ENCODE measurements around the gene HSCB.
"Not testable (repeated sequence)": the region's sequence is repeated elsewhere in the genome, so short reads cannot be mapped to it uniquely, and the experiment has no call there.

Gene HSCB, protein sequence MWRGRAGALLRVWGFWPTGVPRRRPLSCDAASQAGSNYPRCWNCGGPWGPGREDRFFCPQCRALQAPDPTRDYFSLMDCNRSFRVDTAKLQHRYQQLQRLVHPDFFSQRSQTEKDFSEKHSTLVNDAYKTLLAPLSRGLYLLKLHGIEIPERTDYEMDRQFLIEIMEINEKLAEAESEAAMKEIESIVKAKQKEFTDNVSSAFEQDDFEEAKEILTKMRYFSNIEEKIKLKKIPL

DNA sequence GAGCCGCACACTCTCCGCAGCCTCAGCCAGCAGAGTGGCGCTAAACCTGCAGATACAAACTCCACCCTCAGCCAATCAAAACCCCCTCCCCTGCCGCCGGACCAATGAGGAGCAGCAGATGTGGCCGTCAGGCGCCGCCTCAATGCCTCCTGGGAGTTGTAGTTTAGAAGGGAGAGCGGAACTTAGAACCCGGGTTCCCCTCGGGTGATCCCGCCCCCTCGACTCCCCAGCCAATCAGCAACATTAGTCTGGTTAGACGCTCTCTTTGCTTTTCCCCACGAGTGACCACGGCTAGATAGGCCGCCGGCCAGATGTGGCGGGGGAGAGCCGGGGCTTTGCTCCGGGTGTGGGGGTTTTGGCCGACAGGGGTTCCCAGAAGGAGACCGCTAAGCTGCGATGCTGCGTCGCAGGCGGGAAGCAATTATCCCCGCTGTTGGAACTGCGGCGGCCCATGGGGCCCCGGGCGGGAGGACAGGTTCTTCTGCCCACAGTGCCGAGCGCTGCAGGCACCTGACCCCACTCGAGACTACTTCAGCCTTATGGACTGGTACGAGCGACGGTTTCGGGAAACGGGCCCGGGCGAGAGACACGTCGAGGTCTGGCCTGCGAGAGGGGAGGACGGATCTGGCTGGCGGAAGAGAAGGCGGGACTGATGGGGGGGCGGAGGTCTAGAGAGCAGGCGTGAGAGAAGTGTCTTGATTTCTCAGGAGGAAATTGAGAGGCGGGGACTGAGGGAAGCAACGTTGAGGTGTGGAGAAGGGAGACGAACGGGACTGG is at the start of gene HSCB, which contains the start of gene CHEK2:
Gene HSCB, plus strand, starts transcription at position 255 of the 777 bp plus-strand sequence. Its CDS starts 57 bp downstream, at position 312.
Gene CHEK2, minus strand, starts transcription at position 36 of the 777 bp plus-strand sequence. CDS start 7,099 bp downstream, outside the sequence.
- peak; percentile 96 to 98 for DNase-seq (ENCODE audit: low read depth in 2 of 2)

DNA sequence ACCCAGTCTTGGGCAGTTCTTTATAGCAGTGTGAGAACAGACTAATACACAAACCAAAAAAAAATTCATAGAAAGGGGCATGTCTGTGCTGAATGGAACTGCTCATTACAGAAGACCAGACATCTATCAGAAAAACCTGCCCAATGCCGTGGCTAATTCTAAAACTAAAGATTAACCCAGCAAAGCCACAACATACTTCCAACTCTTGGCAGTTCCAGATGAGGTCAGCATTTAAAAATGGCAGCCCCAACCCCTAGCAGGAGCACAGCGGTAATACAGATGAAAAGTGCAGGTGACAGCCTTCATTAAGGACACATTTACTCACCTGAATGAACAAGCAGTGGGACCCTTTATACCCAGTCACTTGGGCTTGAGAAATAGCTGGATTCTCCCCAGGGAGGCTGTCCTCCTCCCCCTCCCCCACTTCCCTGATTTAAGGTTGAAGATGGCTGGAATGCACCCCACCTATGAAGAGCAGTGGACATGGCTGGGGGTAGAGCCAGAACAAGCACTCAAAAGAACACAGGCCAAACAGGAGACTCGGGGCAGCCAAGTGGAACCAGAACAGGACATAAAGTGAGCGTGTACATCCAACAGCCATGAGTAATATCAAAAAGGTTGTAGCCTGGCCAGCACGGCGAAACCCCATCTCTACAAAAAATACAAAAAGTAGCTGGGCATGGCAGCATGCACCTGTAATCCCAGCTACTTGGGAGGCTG is 48.6 kb upstream of the HSCB start:
- DNase-seq (ENCODE audit: low read depth in 2 of 2), result not testable (repeated sequence)

DNA sequence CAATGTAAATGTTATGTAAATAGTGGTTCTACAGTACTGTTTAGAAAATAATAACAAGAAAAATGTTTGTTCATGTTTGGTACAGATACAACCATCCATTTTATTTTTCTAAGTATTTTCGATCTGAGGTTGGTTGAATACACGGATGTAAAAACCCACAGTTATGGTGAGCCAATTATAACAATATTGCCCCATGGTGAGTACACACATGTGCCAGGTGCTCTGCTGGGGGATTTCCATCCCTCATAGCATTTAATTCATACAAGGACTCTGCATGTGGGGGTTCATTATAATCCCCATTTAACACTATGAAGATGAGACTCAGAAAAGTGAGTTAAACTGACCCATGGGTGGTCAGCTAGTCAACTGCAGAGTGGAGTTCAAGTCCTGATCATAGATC is 38.9 kb upstream of the HSCB start:
- no peak for DNase-seq (ENCODE audit: low read depth in 2 of 2)

DNA sequence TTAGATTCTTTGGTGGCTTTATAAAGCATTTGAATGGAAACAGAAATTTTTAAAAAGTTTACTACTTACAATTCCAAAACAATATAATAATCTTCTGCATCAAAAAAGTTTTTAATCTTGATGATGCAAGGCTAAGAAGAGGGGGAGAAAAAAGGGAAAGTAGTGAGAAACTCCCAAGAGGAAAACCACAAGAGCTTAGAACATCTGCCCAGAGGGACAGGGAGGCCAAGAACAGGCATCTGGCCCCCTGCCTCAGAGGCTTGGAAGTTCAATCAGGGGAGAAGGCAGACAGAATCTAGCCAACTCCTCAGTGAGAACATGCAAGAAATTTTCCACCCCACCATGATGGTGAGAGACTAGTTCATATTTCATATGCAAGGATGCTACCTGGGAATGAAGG is 38.4 kb upstream of the HSCB start:
- DNase-seq (ENCODE audit: low read depth in 2 of 2), result no peak

DNA sequence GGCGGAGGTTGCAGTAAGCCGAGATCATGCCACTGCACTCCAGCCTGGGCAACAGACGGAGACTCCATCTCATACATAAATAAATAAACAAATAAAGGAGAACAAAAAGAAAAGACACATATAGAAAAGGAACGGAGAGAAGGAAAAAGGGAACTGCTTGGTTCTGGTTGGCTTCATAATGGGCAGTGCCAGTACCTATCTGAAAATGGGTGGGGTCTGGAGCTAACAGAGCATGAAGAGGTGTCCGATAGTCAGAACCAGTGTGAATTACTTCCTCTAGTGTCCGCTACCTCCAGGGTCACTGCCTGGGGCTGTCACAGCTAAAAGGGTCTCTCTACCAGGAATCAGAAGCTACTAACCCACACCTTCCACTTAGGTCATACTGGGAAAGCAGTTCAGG is 35.0 kb upstream of the HSCB start:
- no peak for DNase-seq (ENCODE audit: low read depth in 2 of 2)

DNA sequence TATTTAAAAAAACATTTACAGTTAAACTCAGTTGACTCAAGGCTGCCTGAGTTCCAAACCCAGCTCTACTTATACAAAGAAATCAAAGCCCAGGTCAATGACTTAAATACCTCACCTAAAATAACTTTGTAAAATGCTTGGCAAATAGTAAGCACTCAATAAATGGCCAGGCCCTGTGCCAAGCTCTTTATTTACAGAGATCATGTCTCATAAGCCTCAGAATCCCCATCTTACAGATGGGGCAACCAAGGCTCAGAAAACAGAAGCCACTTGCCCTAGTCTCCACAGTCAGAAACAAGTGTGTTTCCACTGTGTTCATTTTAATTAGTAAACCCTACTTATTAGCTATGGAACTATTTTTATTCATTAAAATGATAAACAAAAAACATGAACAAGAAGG is 31.7 kb upstream of the HSCB start:
- no peak for DNase-seq (ENCODE audit: low read depth in 2 of 2)

DNA sequence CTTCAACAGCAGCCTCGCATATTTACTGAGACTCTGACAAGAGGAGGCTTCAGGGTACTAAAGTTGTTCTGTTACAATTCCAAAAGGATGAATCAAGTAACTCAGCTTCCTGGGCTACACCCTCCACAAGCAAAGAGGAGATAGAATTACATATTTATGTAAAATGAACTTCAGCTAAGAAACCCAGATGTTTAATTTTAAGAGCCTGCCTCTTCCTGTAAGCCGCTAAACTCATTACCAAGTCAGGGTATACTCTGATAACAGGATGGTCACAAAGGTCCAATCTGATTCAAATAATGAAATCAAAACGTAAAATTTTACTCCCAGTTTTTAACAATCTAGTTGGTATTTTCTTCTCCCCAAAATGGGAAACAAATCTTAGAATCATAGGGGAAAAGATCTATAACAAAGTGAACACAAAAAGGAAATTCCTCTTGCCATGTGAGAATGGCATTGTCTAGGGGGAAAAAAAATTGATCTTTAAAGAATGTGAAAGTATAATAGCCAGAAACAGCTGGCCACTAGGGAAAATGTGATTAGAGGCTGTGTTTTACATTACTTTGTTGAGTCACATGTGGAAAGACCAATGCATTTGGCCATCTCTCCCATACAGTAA is 31.2 kb upstream of the HSCB start:
- no peak for DNase-seq (ENCODE audit: low read depth in 2 of 2)

DNA sequence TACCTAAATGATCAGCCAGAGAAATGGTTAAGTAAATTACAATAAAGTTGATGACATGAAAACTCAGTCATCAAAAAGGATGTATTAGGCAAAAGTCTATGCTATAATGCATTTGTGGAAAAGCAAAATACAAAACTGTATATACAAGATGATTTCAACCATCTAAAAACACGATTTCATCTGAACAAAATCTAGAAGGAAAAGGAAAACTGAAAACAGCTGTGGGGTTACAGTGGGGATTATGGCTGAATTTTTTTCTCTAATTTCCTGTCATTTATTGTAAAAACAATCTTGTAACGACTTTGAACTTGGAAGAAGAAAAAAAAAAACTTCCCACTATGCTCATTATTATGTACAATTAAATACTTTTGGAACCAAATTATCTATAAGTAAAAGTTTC is 30.5 kb upstream of the HSCB start:
- DNase-seq (ENCODE audit: low read depth in 2 of 2), result no peak

DNA sequence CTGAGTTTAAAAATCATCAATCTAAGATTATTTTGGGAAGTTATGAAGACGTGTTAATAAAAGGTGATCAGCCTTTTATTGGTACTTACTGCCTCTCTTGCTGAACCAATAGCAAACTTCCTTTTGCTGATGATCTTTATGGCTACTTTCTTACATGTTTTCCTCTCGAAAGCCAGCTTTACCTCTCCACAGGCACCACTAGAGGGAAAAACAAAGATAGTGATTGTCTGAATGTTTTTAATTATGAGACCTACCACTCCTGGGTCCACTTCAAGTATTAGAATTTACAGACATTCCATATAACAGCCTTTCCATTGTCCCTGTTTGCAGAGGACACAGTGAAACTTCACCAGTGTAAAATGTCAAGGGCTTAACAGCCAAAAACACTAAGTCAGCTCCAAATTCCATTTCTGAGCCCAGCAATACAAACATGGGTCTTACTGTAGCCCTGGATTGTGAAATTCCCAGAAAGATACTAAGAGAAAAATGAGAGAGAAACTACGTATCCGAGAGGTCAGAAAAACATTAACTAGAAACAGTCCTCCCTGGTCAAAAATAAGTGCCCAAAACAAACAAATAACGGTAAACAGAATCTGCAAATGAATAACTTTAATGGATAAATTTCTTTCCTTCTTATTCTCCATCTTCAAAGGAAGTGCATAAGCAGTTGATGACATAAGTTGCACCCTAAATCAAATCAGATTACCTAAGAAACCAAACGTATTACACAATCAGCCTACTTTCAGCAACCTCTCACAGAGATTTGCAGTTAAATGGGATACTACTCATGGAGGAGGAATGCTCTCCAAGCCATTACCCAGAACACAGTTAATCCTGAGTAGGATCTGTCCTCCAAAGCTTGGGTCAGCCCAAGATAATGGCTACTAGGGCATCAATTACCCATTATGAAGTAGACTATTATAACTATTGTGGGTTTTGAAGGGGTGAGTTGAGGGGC is 29.7 kb upstream of the HSCB start:
- no peak for DNase-seq (ENCODE audit: low read depth in 2 of 2)

DNA sequence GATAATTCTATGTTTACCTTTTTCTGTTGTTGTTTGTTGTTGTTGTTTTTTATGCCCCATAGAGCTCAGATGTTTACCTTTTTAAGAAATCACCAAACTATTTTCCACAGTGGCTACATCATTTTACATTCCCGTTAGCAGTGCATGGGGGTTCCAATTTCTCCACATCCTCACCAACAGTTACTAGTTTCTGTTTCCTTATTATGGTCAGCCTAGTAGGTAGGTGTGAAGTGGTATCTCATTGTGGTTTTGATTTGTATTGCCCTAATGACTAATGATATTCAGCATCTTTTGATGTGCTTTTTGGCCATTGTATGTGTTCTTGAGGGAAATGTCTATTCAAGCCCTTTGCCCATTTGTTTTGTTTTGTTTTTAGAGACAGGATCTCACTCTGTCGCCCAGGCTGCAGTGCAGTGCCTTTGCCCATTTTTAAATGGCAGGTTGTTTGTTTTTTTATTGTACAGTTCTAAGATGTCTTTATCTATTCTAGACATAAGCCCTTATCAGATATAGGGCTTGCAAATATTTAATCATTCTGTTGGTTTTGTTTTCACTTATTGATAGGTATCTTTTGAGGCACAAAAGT is 27.7 kb upstream of the HSCB start:
- DNase-seq (ENCODE audit: low read depth in 2 of 2), result no peak

DNA sequence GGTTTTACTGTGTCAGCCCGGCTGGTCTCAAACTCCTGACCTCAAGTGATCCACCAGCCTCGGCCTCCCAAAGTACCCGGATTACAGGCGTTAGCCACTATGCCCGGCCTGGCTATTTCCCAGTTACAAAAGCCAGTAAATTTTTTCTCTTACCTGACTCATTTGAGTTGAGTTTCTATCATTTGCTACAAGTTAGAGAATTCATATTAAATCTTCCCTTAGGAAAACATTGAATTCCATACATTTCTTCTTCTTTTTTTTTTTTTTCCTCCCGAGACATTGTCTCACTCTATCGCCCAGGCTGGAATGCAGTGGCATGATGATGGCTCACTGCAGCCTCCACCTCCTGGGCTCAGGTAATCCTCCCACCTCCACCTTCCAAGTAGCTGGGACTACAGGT is 26.2 kb upstream of the HSCB start:
- no peak for DNase-seq (ENCODE audit: low read depth in 2 of 2)

DNA sequence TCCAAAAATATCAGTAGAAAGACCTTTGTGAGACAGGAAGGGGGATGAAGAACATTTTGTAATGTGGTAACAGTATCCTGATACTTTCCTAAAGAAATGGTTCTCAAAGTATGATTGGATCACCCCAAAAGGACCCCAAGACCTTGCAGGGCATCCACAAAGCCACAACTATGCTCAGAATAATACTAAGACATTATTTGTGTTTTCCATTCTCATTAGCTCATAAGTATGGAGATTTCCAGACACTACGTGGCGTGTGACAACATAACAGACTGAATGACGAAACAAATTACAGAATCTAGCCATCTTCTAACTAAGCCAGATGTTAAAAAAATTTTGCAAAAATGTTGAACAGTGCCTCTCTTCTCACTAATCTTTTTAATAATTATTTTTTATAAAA is 25.2 kb upstream of the HSCB start:
- no peak for DNase-seq (ENCODE audit: low read depth in 2 of 2)

DNA sequence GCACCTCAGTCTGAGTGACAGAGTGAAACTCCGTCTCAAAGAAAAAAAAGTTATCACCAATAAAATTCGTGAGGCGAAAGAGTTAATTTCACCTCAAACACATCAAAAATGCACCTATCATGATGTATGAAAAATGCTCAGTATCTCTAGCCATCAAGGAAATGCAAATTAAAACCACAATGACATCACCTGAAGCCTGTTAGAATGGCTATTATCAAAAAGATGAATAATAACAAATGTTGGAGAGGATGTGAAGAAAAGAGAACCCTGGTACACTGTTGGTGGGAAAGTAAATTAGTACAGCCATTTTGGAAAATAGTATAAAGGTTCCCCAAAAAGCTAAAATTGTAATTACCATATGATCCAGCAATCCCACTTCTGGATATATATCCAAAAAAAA is 23.8 kb upstream of the HSCB start:
- DNase-seq (ENCODE audit: low read depth in 2 of 2), result no peak

DNA sequence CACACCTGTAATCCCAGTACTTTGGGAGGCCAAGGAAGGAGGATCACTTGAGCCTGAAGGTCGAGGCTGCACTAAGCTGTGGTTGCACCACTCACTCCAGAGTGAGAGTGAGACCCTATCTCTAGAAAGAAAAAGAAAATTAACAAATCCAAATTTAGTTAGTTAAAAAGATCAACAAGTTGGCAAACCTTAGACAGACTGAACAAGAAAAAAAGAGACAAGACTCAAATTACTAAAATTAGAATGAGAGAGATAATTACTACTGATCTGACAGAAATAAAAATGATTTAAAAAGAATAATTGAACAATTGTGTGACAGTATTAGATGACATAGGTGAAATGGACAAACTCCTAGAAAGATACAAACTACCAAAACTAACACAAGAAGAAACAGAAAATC is 13.8 kb upstream of the HSCB start:
- DNase-seq (ENCODE audit: low read depth in 2 of 2), result no peak

DNA sequence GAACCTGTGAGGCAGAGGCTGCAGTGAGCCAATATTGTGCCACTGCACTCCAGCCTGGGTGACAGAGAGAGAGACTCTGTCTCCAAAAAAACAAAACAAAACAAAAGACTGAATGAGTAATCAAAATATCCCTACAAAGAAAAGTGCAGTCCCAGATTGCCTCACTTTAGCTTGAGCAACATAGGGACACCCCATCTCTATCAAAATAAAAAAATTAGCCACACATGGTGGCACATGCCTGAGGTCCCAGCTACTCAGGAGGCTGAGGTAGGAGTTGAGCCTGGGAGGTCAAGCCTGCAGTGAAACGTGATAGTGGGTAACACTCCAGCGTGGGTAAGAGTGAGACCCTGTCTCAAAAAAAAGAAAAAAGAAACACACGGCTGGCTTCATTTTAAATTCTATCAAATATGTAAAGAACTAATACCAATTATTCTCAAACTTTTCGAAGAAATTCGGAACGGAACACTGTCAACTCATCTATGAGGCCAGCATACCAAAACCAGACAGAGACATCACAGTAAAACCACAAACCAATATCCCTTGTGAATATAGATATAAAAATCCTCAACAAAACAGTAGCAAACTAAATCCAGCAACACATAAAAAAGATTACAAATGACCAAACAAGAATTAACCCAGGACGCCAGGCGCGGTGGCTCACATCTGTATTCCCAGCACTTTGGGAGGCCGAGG is 13.1 kb upstream of the HSCB start:
- no peak for DNase-seq (ENCODE audit: low read depth in 2 of 2)

DNA sequence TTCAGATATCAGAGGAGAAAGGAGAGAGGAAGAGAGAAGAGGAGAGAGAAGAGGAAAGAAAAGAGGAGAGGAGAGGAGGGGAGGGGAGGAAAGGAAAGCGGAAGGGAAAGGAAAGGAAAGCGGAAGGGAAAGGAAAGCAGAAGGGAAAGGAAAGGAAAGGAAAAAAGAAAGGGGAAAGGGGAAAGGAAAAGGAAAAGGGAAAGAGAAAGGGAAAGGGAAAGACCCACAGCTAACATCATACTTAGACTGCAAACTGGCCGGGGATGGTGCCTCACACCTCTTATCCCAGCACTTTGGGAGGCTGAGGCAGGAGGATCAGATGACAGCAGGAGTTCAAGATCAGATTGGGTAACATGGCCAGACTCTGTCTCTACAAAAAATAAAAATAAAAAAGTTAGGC is 11.7 kb upstream of the HSCB start:
- no peak for DNase-seq (ENCODE audit: low read depth in 2 of 2)

DNA sequence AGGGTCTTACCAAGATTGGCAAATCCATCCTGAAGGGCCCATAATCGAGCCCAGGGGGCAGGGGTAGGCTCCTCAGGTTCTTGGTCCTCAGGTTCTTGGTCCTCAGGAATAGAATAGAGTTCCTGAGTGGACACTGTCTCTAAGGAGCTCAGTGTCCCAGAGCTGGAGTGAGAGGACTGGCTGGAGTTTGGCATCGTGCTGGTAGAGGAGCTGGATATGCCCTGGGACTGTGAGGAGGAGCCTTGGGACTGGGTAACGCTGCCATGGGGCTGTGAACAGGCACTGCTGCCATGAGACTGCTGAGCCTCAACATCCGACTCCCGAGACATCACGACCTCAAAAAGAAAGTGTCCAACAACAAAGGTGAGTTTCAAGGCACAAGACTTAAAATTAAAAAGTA is 7.4 kb upstream of the HSCB start:
- DNase-seq (ENCODE audit: low read depth in 2 of 2), result no peak

DNA sequence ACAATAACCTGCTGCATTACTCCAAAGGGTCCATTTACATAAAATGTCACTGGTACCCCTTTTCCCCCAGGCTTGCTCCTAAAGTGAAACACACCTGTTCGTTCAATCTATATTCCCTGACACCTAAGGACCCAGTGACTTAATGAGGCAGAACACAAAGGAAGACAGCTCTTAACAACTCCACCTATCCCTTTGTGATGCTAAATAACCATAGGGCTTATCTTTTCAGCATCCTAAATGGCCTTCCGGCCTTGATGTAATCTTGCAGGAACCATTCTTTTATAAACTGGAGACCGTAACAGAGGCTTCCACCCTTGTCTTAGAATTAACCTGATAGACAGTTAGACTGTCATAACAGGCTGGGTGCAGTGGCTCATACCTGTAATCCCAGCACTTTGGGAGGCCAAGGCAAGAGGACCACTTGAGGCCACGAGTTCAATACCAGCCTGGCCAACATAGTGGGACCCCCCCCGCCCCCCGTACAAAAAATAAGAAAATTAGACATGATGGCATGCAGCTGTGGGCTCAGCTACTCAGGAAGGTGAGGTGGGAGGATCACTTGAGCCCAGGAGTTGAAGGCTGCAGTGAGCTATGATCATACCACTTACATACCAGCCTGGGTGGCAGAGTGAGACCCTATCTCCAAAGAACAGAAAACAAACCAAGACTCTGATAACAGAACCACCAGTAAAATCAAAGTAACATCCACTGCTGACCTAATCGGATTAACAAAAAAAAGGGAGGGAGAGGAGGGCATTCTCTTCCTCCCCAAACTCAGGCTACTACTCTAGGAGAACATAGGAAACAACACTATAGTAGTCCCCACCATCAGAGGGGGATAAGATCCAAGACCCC is 5.3 kb upstream of the HSCB start:
- no peak for DNase-seq (ENCODE audit: low read depth in 2 of 2)

DNA sequence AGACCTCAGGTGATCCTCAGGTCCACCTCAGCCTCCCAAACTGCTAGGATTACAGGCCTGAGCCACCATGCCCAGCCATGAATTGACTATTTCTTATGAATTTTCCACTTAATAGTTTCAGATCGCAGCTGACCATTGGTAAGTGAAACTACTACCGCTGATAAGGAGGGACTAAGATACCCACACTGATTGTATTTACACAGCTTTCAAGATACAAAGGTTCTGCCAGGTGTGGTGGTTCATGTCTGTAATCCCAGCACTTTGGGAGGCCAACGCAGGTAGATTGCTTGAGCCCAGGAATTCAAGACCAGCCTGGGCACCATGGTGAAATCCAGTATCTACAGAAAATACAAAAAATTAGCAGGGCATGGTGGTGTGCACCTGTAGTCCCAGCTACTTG is 4.1 kb upstream of the HSCB start:
- DNase-seq (ENCODE audit: low read depth in 2 of 2), result no peak
